Esophagus (tissue), 2 donors: ENCODE data around the gene RRN3. TPM values are rescaled to one million over a fixed set of nuclear protein-coding genes. Genes with fewer than 3 reads are reported as not detected.
A peak's percentile ranks its signal among the peaks of the same experiment; 100 is the strongest.
"Not testable (repeated sequence)": the region's sequence is repeated elsewhere in the genome, so short reads cannot be mapped to it uniquely, and the experiment has no call there.

Source experiments
- H3K27ac ChIP-seq, 2 donors: one replicate each; pipeline ENCODE4 v1.5.1; 2013; ENCODE audit warnings: low read depth in 2 of 2, mild to moderate bottlenecking in 2 of 2, inconsistent platforms in 1 of 2, low read length in 1 of 2, moderate library complexity in 1 of 2
- H3K27me3 ChIP-seq, 2 donors: one replicate each; pipeline ENCODE4 v1.6.1; 2013; ENCODE audit warnings: low read length in 2 of 2, control low read depth in 1 of 2, mild to moderate bottlenecking in 1 of 2; ENCODE audit not compliant: insufficient read depth in 2 of 2, control insufficient read depth in 1 of 2
- H3K36me3 ChIP-seq, 2 donors: one replicate each; pipeline ENCODE4 v1.6.1; 2013; ENCODE audit warnings: low read length in 1 of 2; ENCODE audit not compliant: control insufficient read depth in 2 of 2, insufficient read depth in 2 of 2
- H3K4me1 ChIP-seq, 2 donors: one replicate each; pipeline ENCODE4 v1.6.1; 2013; ENCODE audit warnings: low read length in 1 of 2; ENCODE audit not compliant: control insufficient read depth in 2 of 2, insufficient read depth in 2 of 2
- H3K4me3 ChIP-seq, 2 donors: one replicate each; pipeline ENCODE4 v1.5.1; 2013; ENCODE audit warnings: low read length in 2 of 2, mild to moderate bottlenecking in 2 of 2, low read depth in 1 of 2, moderate library complexity in 1 of 2
- H3K9me3 ChIP-seq, 2 donors: one replicate each; pipeline ENCODE4 v1.6.1; 2013; ENCODE audit warnings: mild to moderate bottlenecking in 2 of 2, low read depth in 1 of 2, low read length in 1 of 2, moderate library complexity in 1 of 2; ENCODE audit not compliant: control insufficient read depth in 2 of 2, insufficient read depth in 1 of 2
- WGBS, 2 donors: extraction: QIAGEN DNeasy Blood & Tissue Kit; methylation state at CpG; one replicate each; pipeline ENCODE4 v1.1.7; 2013; 5-methylcytosine and 5-hydroxymethylcytosine counted together
- polyA plus RNA-seq, 2 donors: library from polyadenylated mRNA; stranded (reverse); fragments of 200-250 nt; gene quantifications; one replicate each; pipeline ENCODE4 v1.2.3, GENCODE V29; 2013
- donor health status: healthy with polysubstance abuse.
- donor health status: Bipolar disorder and iron deficiency.

Gene RRN3
- polyA plus RNA-seq, 2 donors: 6.1 to 9.7 TPM

DNA sequence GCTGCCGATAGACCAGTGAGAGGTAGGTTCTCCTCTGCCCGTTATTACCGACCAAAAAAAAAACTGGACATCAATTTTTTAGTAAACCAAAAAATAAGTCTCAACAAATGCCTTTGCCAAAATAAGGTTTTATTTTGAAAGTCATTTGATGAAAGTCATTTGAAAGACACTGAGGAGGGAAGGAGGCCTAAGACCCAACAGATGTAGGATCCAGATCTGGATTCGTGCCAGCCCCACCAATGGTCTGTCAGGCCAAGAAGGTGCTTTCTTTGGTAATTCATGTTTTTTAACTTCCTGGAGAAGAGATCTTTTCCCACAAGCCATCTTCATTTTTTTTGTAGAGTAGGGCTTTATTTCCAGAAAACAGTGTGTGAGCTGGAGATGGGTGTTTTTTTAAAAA lies 56.3 kb downstream of the RRN3 start:
- WGBS, 2 donors: 80 to 89% methylated on average over 4 of the region's 4 CpGs
- Histone ChIP-seq H3K4me3 (no peak overlapping the region), H3K27me3 (no peaks in the 10 kb centered on the region), H3K9me3 (no peaks in the 10 kb centered on the region), H3K4me1 (peaks cover 0 to 2% of the 10 kb centered on the region in 2 donors), H3K27ac (no peak overlapping the region), H3K36me3 (peaks cover 34 to 54% of the 10 kb centered on the region in 2 donors)

DNA sequence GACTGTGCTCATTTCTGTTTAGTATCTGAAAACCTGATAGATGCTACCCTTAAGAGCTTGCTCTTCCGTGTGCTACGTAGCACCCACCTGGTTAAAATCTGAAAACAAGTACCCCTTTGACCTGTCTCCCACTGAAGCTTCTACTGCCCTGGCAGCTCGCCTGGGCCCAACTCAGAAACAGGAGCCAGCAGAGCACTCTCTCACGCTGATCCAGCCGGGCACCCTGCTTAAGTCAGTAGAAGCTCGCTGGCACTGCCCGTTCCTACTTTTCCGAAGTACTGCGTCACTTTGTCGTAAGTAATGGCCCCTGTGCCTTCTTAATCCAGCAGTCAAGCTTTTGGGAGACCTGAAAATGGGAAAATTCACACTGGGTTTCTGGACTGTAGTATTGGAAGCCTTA lies 57.1 kb downstream of the RRN3 start:
- Histone ChIP-seq H3K4me3 (no peak overlapping the region), H3K27me3 (no peaks in the 10 kb centered on the region), H3K4me1 (peaks cover 0 to 2% of the 10 kb centered on the region in 2 donors), H3K36me3 (peaks cover 36 to 54% of the 10 kb centered on the region in 2 donors), H3K9me3 (no peaks in the 10 kb centered on the region), H3K27ac (no peak overlapping the region)
- WGBS, 2 donors: 84 to 85% methylated on average over 10 of the region's 10 CpGs

DNA sequence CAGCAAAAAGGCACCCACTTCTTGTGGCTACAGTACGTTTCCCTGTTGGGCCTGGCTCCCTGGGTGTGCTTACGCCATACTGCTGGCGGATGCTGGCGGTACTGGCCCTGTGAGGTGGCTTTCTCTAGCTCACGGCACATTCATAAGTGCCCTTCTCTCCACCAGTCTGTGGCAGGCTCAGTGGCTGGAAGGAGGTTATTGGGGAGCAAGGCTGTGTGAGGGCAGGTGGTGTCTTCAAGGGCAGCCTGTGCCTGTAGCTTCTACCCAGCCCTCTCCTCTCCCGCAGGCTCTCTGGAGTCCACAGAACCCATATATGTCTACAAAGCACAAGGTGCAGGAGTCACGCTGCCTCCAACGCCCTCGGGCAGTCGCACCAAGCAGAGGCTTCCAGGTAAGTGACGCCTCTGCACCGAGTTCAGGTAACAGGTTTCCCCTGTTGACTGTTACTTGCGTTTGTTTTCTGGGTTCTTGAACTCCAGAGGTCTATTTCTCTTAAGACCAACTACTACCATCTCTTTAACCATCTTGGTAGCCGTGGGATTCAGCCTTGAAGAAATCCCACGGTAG lies 58.8 kb downstream of the RRN3 start:
- no peaks in the 10 kb centered on the region for H3K27me3 ChIP-seq
- no peaks in the 10 kb centered on the region for H3K9me3 ChIP-seq
- 74 to 81% methylated on average over 15 of the region's 15 CpGs for WGBS, 2 donors
- no peak overlapping the region for H3K4me3 ChIP-seq
- no peak overlapping the region for H3K27ac ChIP-seq
- peaks cover 41 to 55% of the 10 kb centered on the region in 2 donors for H3K36me3 ChIP-seq
- no peaks in the 10 kb centered on the region for H3K4me1 ChIP-seq

DNA sequence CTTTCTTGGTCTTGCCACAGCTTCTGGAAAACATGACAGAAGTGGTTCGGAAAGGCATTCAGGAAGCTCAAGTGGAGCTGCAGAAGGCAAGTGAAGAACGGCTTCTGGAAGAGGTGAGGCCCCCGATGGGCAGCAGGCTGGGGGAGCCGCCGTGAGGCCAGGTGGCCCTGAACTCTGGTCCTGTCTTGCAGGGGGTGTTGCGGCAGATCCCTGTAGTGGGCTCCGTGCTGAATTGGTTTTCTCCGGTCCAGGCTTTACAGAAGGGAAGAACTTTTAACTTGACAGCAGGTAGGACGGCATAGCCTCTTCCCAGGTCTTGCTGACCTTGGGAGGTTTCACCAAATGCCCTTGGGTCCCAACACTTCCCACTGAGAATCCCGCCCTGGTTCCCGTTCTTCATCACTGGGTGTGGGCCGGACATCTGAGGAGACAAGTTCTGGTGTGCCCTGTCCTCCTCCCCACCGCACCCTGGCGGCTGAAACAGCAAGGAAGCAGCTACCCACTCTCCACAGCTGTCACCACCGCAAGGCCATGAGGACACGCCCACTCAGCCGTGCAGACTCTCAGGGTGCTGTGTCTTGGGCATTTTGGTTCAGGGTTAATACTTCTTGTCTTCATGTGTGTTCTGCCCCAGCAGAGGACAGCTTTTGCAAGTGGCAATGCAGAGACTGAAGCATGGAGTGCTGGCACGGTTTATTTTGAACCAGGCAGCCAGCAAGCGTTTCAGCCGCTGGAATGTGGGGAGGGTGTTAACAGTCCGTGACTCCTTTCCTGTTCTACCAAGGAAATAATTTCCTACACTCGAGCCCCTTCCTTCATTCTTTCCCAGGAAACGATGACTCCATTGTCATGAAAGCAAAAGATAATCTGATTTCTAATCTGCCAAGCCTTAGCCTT lies 59.6 kb downstream of the RRN3 start:
- peak overlapping the region in 1 of 2 donors; percentile 1 for H3K27ac ChIP-seq

DNA sequence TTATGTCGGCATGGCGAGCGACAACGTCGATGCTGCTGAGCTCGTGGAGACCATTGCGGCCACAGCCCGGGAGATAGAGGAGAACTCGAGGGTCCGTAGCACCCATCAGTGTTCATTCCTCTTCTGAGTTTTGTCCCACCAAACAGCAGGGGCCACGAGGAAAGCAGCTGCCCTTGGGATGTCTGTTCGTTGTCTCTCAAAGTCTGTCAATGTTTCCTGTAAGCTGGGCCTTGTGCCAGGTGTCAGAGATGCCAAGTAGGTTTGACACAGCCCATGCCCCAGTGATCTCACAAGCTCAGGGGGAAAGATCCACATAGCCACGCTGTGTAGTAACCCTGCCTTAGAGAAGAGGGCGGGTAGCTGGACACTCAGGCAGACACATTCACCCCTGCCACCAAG lies 60.8 kb downstream of the RRN3 start:
- H3K4me3 ChIP-seq: no peak overlapping the region
- no peaks in the 10 kb centered on the region for H3K9me3 ChIP-seq
- H3K27ac ChIP-seq: no peak overlapping the region
- no peaks in the 10 kb centered on the region for H3K4me1 ChIP-seq
- peaks cover 31 to 54% of the 10 kb centered on the region in 2 donors for H3K36me3 ChIP-seq
- H3K27me3 ChIP-seq: no peaks in the 10 kb centered on the region
- WGBS, 2 donors: 83 to 85% methylated on average over 14 of the region's 14 CpGs

More for the DNA sequence above, 59.6 kb downstream of the RRN3 start:
- WGBS, 2 donors: 83 to 85% methylated on average over 23 of the region's 23 CpGs
- Histone ChIP-seq H3K36me3 (peaks cover 36 to 53% of the 10 kb centered on the region in 2 donors), H3K27me3 (no peaks in the 10 kb centered on the region), H3K4me1 (no peaks in the 10 kb centered on the region), H3K4me3 (no peak overlapping the region), H3K9me3 (no peaks in the 10 kb centered on the region)

DNA sequence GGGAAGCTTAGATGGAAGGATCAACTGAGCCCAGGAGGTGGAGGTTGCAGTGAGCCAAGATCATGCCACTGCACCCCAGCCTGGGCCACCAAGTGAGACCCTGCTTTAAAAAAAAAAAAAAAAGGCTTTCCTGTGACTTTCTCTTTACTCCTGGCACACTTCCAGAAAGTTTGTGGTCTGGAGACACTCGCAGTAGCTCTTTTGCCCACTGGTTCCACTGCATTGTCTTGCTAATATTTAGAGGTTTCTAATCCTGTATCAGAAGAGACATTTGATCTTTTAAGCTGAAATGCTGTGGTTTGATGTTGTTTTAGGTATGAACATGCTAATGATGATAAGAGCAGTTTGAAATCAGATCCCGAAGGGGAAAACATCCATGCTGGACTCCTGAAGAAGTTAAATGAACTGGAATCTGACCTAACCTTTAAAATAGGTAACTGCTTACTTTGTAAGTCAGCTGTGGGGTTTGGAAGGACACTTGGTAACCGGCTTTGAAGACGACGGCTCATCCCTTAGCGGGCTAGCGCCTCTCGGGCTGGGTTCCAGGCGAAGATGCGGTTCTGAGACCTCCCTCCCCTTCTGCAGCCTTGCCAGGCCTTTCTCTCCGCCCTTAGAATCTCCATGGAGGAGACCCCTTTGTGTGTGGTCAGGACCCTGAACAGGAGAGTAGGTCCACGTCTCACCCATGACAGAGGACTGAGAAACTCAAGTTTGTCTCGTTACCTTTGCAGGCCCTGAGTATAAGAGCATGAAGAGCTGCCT lies 61.3 kb downstream of the RRN3 start:
- H3K27me3 ChIP-seq: no peaks in the 10 kb centered on the region
- no peaks in the 10 kb centered on the region for H3K9me3 ChIP-seq
- H3K4me1 ChIP-seq: no peaks in the 10 kb centered on the region
- H3K4me3 ChIP-seq: no peak overlapping the region
- WGBS, 2 donors: 87 to 89% methylated on average over 13 of the region's 13 CpGs
- no peak overlapping the region for H3K27ac ChIP-seq
- H3K36me3 ChIP-seq: peaks cover 31 to 53% of the 10 kb centered on the region in 2 donors

DNA sequence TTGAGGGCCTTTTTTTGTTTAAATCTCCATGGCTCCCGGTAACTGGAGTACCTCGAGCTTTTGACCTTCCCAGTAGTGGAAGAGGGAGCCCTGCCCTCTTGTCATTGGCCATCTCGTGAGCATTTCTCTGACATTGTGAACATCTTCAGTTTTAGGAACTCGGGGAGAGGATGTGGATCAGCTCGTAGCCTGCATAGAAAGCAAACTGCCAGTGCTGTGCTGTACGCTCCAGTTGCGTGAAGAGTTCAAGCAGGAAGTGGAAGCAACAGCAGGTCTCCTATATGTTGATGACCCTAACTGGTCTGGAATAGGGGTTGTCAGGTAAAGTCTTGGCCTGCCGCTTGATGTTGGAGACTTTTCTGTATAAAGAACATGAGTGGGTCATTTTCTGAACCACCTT lies 62.5 kb downstream of the RRN3 start:
- Histone ChIP-seq H3K36me3 (peaks cover 31 to 53% of the 10 kb centered on the region in 2 donors), H3K4me3 (no peak overlapping the region), H3K27ac (no peak overlapping the region), H3K27me3 (no peaks in the 10 kb centered on the region), H3K9me3 (no peaks in the 10 kb centered on the region), H3K4me1 (no peaks in the 10 kb centered on the region)
- 94 to 96% methylated on average over 8 of the region's 8 CpGs for WGBS, 2 donors

DNA sequence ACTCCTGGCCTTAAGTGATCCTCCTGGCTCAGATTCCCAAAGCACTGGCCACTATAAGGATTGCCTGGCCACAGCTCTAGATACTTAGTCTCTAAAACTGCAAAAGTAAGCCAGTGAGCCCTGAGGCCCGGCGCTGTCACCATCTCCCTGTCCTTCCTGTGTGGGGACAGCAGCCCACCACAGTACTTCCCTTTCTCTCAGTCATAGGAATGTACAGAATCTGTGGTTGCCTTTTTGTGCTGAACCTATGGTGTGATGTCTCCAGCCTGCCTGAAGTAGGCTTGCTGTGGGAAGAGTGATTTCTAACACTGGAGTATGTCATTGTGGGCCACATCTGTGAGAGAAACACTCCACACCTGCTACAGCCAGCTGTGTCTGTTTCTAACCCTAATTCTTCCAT lies 62.9 kb downstream of the RRN3 start:
- 66 to 90% methylated on average over 2 of the region's 2 CpGs for WGBS, 2 donors
- Histone ChIP-seq H3K36me3 (peaks cover 31 to 50% of the 10 kb centered on the region in 2 donors), H3K9me3 (no peaks in the 10 kb centered on the region), H3K4me3 (no peak overlapping the region), H3K27ac (no peak overlapping the region), H3K27me3 (no peaks in the 10 kb centered on the region), H3K4me1 (no peaks in the 10 kb centered on the region)

DNA sequence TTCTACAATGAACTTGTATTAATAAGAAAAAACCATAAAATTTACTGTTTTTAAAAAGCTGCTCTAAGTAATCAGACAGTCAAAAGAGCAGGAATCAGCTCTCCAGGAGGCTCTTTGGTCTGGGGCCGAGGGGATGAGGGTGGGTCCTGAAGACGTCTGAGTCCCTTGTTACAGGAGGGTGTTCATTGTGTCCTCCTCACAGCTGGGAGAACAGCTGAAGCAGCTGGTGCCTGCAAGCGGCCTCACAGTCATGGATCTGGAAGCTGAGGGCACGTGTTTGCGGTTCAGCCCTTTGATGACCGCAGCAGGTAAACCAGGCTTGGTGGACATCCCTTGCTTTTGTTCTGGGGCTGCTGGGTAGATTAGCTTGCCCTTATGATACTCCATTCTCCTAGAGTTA lies 64.3 kb downstream of the RRN3 start:
- not testable (repeated sequence) for H3K4me1 ChIP-seq, H3K4me3 ChIP-seq, H3K27me3 ChIP-seq, H3K9me3 ChIP-seq, H3K27ac ChIP-seq
- H3K36me3 ChIP-seq: peaks cover 25 to 42% of the 10 kb centered on the region in 2 donors
- WGBS, 2 donors: 78 to 82% methylated on average over 6 of the region's 6 CpGs
